Uterine smooth muscle cell (primary cell): ENCODE results near the gene THSD4. TPM values are rescaled to one million over a fixed set of nuclear protein-coding genes. Genes with fewer than 3 reads are reported as not detected.

Experiments used
- total RNA-seq: library from RNA; depleted of rRNA; stranded (reverse); fragments of >200 nt; gene quantifications from 2 replicates; pipeline ENCODE4 v1.2.3, GENCODE V29; 2014

THSD4 gene
- total RNA-seq, result 63.7 and 146 TPM in 2 replicates

GRCh38 chr15:71114887-71115566, at the start of gene THSD4:
TSS of gene THSD4 (plus strand) at chr15:71115471.

GRCh38 chr15:71810256-71811035, 695.2 kb downstream of the THSD4 start, which contains the start of gene NR2E3:
TSS of gene NR2E3 (plus strand) at chr15:71810554. CDS start at chr15:71810744, 190 bp downstream.

Other genes with a start within 250 kb of the THSD4 start
- gene THAP10, start 223.0 kb upstream of the THSD4 start, total RNA-seq, result 2.0 and 4.6 TPM in 2 replicates
- gene LRRC49, start 222.6 kb upstream of the THSD4 start, total RNA-seq, result 19.7 and 20.5 TPM in 2 replicates